HG02943 (cell line): ENCODE data around the gene TNFAIP8L1.

ENCODE experiments used
- ATAC-seq: cut with Tn5 transposase; IDR thresholded peaks from one replicate; pipeline ENCODE4 v1.9.1; 2021; ENCODE audit warnings: mild to moderate bottlenecking, low read depth, moderate library complexity; ENCODE audit not compliant: unreplicated experiment

Gene TNFAIP8L1

DNA sequence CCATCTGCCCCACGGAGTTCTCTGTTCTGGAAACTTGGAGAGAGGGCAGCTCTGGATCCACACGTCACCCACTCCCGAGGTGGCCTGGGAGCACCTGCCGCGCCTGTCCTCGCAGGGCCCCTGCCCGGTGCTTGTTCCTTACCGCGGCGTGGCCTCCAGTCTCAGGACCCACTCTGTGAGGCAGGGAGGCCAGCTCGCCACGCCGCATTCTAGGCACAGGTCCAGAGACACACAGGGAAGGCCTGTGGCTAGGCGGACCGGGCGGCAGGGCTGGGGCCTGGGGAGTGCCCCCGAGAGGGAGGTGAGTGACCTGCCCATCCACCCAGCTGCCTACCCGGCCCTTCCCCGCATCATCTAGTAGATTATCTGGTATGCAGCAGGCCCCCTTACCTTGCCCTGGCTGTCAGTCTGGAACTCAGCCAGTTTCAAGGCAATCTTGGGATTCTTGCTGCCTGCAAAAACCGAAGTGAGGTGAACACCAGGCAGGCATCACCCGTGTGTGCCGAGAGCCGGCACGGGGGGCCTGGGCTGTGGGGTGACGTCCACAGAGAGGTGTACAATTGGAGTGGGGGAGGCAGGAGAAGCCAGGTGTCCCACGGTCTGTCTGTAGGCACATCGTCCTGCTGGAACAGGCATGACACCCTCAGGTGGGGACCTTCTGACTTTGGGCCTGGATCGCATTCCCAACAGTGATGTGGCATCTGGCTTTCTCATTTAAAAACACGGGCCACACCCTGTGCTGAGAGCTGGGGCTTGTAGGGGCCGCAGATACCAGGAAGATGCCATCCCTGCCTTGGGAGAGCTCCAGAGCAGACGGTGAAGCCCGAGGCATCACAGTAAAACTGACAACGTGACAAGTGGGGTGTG is 60.7 kb downstream of the TNFAIP8L1 start:
- no peak for ATAC-seq

GRCh38 chr19:4700693-4700970 is 61.3 kb downstream of the TNFAIP8L1 start:
- ATAC-seq = no peak

GRCh38 chr19:4701557-4701956 is 62.2 kb downstream of the TNFAIP8L1 start:
- ATAC-seq = no peak

DNA sequence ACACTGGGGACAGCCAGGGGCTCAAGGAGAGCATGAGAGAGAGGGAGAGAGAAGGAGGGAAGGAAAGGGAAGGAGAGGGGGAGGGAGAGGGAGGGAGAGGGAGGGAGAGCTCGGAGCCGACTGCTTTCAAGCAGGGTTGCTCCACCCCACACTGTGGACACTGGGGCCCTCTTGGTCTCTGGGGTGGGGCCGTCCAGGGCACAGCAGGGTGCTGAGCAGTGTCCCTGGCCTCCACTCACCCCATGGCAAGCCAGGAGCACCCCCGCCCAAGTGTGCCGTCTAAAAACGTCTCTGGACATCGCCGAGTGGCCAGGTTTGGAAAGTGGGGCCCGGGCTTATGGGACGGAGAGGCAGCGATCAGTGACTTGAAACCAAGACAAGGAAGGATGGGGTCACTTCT is 63.4 kb downstream of the TNFAIP8L1 start:
- no peak for ATAC-seq

DNA sequence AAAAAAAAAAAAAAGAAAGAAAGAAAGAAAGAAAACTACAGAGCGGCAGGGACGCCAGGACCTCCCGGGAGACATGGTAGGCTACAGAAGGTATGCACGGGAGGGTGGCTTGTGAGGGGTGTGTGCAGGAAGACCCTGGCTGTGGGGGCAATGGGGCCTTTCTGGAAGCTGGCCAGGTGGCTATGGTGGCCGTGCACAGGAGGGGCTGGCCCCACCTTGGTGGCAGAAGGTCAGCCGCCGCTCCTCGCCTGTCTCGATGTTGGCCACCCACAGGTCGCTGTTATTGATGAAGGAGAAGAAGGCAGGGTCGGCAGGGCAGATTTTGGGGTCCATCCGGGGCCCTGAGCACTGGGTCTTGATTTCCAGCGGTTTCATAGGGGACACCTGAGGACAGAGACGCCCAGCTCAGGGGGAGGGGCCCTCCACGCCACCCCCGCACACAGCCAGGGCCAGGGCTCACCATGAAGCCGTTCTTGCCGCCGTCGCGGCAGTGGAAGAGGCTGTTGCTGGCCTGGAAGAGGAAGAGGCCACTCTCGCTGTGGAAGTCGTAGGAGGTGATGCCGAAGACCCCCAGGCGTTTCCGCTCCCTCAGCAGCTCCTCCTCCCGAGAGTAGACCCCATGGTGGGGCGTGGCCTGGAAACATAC is 64.5 kb downstream of the TNFAIP8L1 start:
- ATAC-seq = no peak

DNA sequence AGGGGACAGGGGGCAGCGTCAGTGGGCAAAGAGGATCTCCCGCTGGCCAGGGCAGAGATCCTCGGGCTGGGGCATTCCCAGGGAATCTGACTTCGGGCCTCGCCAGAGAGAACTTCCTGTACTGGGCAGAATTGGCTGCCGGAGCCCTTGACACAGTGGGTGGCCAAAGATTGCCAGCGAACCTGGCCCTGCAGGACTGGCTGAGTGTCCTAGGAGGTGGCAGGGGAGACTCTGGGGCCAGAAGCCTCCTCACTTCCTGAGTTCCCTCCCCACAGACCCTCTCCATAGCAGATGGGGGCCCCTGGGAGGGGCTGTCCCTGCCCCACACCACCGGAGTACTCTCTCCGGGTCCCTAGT is 65.0 kb downstream of the TNFAIP8L1 start:
- ATAC-seq = no peak
